MM.1S (cell line): ENCODE data around the gene POLD4.
"Not testable (repeated sequence)": the region's sequence is repeated elsewhere in the genome, so short reads cannot be mapped to it uniquely, and the experiment has no call there.

Experiments
- DNase-seq: peaks from one replicate; pipeline ENCODE4 v3.0.0-alpha.2; 2015
- H2AFZ ChIP-seq: fragments of 300-600 bp; sonication (generic); 2 replicates; pipeline ENCODE4 v1.6.0; 2016; ENCODE audit warnings: antibody characterized with exemption, low read length
- H3F3A ChIP-seq: fragments of 300-600 bp; sonication (generic); 2 replicates; pipeline ENCODE4 v1.6.1; 2016; ENCODE audit warnings: mild to moderate bottlenecking, antibody characterized with exemption, low read length, moderate library complexity, mixed read lengths; ENCODE audit not compliant: insufficient read depth
- H3K27ac ChIP-seq: fragments of 300-600 bp; sonication (generic); 2 replicates; pipeline ENCODE4 v1.5.1; 2016; ENCODE audit warnings: mild to moderate bottlenecking, low read length
- H3K27me3 ChIP-seq: fragments of 300-600 bp; sonication (generic); replicated peaks from 2 replicates; pipeline ENCODE4 v1.6.0; 2016; ENCODE audit warnings: low read length; ENCODE audit not compliant: insufficient read depth
- H3K36me3 ChIP-seq: fragments of 300-600 bp; sonication (generic); replicated peaks from 2 replicates; pipeline ENCODE4 v1.6.1; 2016; ENCODE audit warnings: mild to moderate bottlenecking, low read length, mixed read lengths; ENCODE audit not compliant: insufficient read depth
- H3K4me1 ChIP-seq: fragments of 300-600 bp; sonication (generic); 2 replicates; pipeline ENCODE4 v1.6.1; 2016; ENCODE audit warnings: low read length, mixed read lengths
- H3K4me2 ChIP-seq: fragments of 300-600 bp; sonication (generic); 2 replicates; pipeline ENCODE4 v1.6.0; 2016; ENCODE audit warnings: low read depth, low read length
- H3K4me3 ChIP-seq: fragments of 300-600 bp; sonication (generic); 2 replicates; pipeline ENCODE4 v1.5.1; 2016; ENCODE audit warnings: low read length, mixed read lengths
- H3K79me2 ChIP-seq: fragments of 300-600 bp; sonication (generic); 2 replicates; pipeline ENCODE4 v1.6.1; 2016; ENCODE audit warnings: mixed run types, low read length, mixed read lengths
- H3K9ac ChIP-seq: fragments of 300-600 bp; sonication (generic); 2 replicates; pipeline ENCODE4 v1.6.1; 2016; ENCODE audit warnings: low read length, mixed read lengths
- H3K9me2 ChIP-seq: fragments of 300-600 bp; sonication (generic); replicated peaks from 2 replicates; pipeline ENCODE4 v1.6.1; 2016; ENCODE audit warnings: mild to moderate bottlenecking, low read length, mixed read lengths; ENCODE audit not compliant: insufficient read depth
- H3K9me3 ChIP-seq: fragments of 300-600 bp; sonication (generic); replicated peaks from 2 replicates; pipeline ENCODE4 v1.6.1; 2016; ENCODE audit warnings: mild to moderate bottlenecking, low read length, mixed read lengths; ENCODE audit not compliant: insufficient read depth
- H4K20me1 ChIP-seq: fragments of 300-600 bp; sonication (generic); 2 replicates; pipeline ENCODE4 v1.6.1; 2016; ENCODE audit warnings: mild to moderate bottlenecking, low read length, moderate library complexity, mixed read lengths; ENCODE audit not compliant: insufficient read depth
- EZH2 ChIP-seq: fragments of 300-600 bp; sonication (generic); optimal IDR thresholded peaks from 2 replicates; pipeline ENCODE3; 2017; ENCODE audit warnings: low read depth, mild to moderate bottlenecking, antibody characterized with exemption, low read length, mixed read lengths
- EZH2phosphoT487 ChIP-seq: fragments of 300-600 bp; sonication (generic); IDR thresholded peaks from 2 replicates; pipeline ENCODE4 v1.6.1; 2018; ENCODE audit warnings: antibody characterized with exemption, low read length
- TF ChIP-seq, protein P1 (sequence below): fragments of 300-600 bp; sonication (generic); IDR thresholded peaks from 2 replicates; pipeline ENCODE4 v1.5.1; 2016; ENCODE audit warnings: antibody characterized with exemption, low read length, mixed read lengths

Gene POLD4

DNA sequence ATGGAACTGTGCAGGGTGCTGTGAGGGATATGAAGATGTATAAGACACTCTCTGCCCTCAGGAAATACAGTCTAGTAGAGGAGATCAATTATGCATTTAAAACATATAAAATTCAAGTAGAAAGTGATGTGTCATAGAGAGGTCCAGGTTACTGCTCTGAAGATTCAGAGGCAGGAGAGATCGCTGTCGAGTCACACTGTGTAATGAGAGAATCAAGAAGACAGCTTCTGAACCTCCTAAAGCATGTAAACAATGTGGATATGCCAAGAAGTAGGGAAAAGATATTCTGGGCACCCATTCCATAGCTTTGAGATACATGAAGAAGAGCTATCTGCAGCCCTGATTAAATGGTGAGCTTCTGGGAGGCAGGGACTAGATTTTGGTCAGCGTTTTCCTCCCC, 33.3 kb downstream of the POLD4 start:
- H2AFZ ChIP-seq, result no peak overlapping the region

DNA sequence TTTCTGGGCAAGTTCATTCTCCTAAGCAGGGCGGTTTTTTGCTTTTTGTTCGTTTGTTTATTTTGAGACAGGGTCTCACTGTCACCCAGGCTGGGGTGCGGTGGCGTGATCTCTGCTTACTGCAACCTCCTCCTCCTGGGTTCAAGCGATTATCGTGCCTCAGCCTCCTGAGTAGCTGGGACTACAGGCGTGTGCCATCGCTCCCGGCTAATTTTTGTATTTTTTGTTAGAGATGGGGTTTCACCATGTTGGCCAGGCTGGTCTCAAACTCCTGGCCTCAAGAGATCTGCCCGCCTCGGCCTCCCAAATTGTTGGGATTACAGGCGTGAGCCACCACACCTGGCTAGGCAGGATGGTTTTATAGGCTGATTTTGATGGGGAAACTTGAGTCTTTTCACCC, 34.5 kb downstream of the POLD4 start:
- not testable (repeated sequence) for H3K9me3 ChIP-seq, H2AFZ ChIP-seq, H4K20me1 ChIP-seq, H3K79me2 ChIP-seq, H3K9me2 ChIP-seq, H3K27me3 ChIP-seq, H3K9ac ChIP-seq, H3K4me3 ChIP-seq, H3K27ac ChIP-seq, H3K36me3 ChIP-seq, DNase-seq
- Histone ChIP-seq H3K4me2 (peak overlapping the region; percentile 92; the same call in 1 of the 2 replicates), H3F3A (peaks cover 13% of the 10 kb centered on the region), H3K4me1 (peaks cover 11% of the 10 kb centered on the region; the same call in 1 of the 2 replicates)

More for the DNA sequence above, 33.3 kb downstream of the POLD4 start:
- no peak overlapping the region for H3K4me2 ChIP-seq
- no peaks in the 10 kb centered on the region for H3K27me3 ChIP-seq
- no peaks in the 10 kb centered on the region for H4K20me1 ChIP-seq
- H3K9me2 ChIP-seq, result no peaks in the 10 kb centered on the region
- TF ChIP-seq, protein P1, sequence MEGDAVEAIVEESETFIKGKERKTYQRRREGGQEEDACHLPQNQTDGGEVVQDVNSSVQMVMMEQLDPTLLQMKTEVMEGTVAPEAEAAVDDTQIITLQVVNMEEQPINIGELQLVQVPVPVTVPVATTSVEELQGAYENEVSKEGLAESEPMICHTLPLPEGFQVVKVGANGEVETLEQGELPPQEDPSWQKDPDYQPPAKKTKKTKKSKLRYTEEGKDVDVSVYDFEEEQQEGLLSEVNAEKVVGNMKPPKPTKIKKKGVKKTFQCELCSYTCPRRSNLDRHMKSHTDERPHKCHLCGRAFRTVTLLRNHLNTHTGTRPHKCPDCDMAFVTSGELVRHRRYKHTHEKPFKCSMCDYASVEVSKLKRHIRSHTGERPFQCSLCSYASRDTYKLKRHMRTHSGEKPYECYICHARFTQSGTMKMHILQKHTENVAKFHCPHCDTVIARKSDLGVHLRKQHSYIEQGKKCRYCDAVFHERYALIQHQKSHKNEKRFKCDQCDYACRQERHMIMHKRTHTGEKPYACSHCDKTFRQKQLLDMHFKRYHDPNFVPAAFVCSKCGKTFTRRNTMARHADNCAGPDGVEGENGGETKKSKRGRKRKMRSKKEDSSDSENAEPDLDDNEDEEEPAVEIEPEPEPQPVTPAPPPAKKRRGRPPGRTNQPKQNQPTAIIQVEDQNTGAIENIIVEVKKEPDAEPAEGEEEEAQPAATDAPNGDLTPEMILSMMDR, result no peak
- no peak for TF ChIP-seq EZH2phosphoT487
- no peak for TF ChIP-seq EZH2
- H3F3A ChIP-seq, result peaks cover 13% of the 10 kb centered on the region
- H3K4me1 ChIP-seq, result peaks cover 11% of the 10 kb centered on the region; the same call in 1 of the 2 replicates
- H3K27ac ChIP-seq, result no peak overlapping the region
- H3K36me3 ChIP-seq, result no peaks in the 10 kb centered on the region
- no peaks in the 10 kb centered on the region for H3K79me2 ChIP-seq
- no peak overlapping the region for H3K9ac ChIP-seq
- no peak overlapping the region for H3K4me3 ChIP-seq
- no peak for DNase-seq
- H3K9me3 ChIP-seq, result no peaks in the 10 kb centered on the region

DNA sequence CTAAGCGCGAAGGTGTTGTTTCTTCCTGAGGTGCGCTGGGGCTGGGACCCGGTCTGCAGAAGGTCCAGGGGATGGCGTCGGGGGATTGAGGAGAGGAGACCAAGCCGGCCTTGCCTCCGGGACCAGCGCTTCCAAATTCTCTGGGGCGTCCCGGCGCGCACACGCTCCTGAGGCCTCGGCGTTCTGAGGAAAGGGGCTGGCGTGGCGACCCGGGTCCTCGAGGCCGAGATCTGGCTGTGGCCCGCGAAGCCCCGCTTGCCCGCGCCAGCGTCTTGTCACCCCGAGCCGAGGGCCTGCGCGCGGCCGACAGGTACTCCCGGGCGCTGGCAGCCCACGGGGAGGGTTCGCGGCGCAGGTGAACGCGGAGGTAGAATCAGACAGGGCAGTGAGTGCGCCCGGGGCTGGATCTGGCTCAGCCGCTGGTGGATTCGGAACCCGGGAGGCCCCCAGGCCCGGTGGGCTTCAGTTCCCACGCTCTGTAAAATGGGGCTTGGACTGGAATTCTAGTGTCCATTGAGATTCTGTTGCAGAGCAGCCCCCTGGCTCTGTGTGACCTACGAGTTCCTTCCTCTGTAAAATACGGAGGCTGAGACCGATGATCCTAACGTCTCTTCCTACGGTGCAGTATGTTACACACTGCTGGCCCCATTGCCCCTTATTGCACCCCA, 35.3 kb downstream of the POLD4 start:
- Histone ChIP-seq H3K4me1 (peaks cover 11% of the 10 kb centered on the region; the same call in 1 of the 2 replicates), H3K4me3 (peak overlapping the region; percentile 98), H3K79me2 (no peaks in the 10 kb centered on the region), H4K20me1 (no peaks in the 10 kb centered on the region), H2AFZ (peak overlapping the region; percentile 86), H3K4me2 (peak overlapping the region; percentile 92), H3K9ac (peak overlapping the region; percentile 76; the same call in 1 of the 2 replicates), H3F3A (peaks cover 13% of the 10 kb centered on the region), H3K27me3 (no peaks in the 10 kb centered on the region), H3K27ac (peak overlapping the region; percentile 72; the same call in 1 of the 2 replicates), H3K9me3 (no peaks in the 10 kb centered on the region), H3K36me3 (no peaks in the 10 kb centered on the region), H3K9me2 (no peaks in the 10 kb centered on the region)
- TF ChIP-seq EZH2phosphoT487 (no peak), EZH2 (no peak)
- TF ChIP-seq, protein P1, result no peak
- peak; percentile 31 for DNase-seq
